Measurements from ENCODE around the gene TMEM239. TPM values are rescaled to one million over a fixed set of nuclear protein-coding genes. Genes with fewer than 3 reads are reported as not detected.

Gene TMEM239
- total RNA-seq, 1 donor: 0.43 TPM

DNA sequence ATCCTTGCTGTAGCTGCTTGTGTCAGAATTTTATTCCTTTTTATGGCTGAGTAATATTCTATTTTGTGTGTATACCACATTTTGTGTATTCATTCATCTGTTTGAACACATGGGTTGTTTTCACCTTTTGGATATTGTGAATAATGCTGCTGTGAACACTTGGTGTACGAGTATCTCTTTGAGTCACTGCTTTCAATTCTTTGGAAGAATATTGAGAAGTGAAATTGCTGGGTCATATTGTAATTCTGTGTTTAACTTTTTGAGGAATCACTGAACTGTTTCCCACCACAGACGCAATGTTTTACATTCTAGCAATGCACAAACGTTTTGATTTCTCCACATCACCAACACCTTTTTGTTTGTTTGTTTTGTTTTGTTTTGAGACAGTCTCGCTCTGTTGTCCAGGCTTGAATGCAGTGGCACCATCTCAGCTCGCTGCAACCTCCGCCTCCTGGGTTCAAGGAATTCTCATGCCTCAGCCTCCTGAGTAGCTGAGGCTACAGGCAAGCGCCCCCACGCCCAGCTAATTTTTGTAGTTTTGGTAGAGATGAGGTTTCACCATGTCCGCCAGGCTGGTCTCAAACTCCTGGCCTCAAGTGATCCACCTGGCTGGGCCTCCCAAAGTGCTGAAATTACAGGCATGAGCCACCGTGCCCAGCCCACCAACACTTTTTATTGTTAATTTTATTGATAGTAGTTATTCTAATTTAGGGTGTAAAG, 37.4 kb upstream of the TMEM239 start:
- H3K4me3 ChIP-seq (ENCODE audit: low read depth, low read length): no peak overlapping the region
- DNase-seq (ENCODE audit: low read depth): no peak
- TF ChIP-seq, protein P1, sequence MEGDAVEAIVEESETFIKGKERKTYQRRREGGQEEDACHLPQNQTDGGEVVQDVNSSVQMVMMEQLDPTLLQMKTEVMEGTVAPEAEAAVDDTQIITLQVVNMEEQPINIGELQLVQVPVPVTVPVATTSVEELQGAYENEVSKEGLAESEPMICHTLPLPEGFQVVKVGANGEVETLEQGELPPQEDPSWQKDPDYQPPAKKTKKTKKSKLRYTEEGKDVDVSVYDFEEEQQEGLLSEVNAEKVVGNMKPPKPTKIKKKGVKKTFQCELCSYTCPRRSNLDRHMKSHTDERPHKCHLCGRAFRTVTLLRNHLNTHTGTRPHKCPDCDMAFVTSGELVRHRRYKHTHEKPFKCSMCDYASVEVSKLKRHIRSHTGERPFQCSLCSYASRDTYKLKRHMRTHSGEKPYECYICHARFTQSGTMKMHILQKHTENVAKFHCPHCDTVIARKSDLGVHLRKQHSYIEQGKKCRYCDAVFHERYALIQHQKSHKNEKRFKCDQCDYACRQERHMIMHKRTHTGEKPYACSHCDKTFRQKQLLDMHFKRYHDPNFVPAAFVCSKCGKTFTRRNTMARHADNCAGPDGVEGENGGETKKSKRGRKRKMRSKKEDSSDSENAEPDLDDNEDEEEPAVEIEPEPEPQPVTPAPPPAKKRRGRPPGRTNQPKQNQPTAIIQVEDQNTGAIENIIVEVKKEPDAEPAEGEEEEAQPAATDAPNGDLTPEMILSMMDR (IDR thresholded peaks at IDR 0.05; ENCODE audit: insufficient read depth, low read depth, low read length): no peak

DNA sequence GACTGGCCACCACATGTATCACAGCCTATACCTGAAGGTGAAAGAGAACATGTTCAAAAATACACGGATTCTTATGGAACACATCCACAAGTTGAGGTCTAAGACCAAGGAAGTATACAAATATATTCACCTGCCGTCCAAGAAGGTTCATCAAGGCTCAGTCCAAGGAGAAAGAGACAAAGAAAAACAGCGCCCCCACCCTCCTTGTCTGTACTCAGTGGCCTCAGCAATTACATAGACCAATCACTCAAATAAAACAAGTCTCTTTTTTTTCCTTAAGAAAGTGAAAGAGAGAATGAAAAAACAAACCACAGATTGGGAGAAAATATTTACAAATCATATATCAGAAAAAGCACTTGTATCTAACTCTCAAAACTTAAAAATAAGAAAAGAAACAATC, 35.2 kb upstream of the TMEM239 start:
- H3K4me3 ChIP-seq (ENCODE audit: low read depth, low read length): no peak overlapping the region
- TF ChIP-seq, protein P1 (IDR thresholded peaks at IDR 0.05; ENCODE audit: insufficient read depth, low read depth, low read length): no peak
- no peak for DNase-seq (ENCODE audit: low read depth)

DNA sequence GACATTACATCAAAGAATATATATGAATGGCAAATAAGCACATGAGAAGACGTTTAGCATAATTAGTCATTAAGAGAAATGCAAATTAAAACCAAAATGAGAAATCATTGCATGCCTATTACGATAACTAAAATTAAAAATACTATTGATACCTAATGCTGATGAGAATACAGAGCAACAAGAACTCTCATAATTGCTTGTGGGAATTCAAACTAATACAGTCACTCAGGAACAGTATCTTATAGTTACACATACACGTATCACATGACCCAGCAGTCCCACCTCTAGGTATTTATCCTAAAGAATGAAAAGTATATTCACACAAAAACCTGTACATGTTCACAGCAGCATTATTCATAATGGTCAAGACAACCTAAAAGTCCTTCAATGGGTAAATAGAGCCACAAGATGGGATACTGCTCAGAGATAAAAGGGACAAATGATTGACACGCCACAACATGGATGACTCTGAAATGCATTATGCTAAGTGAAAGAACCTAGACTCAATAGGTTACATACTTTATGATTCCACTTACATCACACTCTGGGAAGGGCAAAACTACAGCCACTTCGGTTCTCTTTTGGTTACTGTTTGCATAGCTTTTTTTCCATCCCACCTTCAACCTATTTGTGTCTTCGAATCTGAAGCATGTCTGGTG, 32.1 kb upstream of the TMEM239 start:
- DNase-seq (ENCODE audit: low read depth): no peak
- TF ChIP-seq, protein P1 (IDR thresholded peaks at IDR 0.05; ENCODE audit: insufficient read depth, low read depth, low read length): no peak
- no peak overlapping the region for H3K4me3 ChIP-seq (ENCODE audit: low read depth, low read length)

DNA sequence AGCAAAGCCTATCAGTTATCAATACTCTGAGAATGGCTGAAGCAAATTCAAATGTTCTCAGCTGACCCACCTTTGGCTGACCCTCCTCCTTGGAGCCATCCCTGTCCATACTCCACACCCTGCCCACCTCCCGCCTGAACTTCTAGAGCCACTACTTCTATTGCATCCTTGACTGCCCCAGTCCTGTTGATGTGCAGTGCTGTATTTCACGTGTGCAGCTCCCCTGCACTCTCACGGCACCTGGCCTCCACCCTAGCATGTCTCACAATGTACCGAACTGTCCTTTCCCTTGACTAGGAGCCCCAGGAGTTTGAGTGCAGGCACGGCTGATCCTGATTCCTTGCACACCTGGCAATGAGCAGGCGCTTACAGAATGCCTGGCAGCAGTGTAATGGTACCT, 22.7 kb upstream of the TMEM239 start:
- H3K4me3 ChIP-seq (ENCODE audit: low read depth, low read length): no peak overlapping the region
- no peak for DNase-seq (ENCODE audit: low read depth)
- TF ChIP-seq, protein P1 (IDR thresholded peaks at IDR 0.05; ENCODE audit: insufficient read depth, low read depth, low read length): no peak

DNA sequence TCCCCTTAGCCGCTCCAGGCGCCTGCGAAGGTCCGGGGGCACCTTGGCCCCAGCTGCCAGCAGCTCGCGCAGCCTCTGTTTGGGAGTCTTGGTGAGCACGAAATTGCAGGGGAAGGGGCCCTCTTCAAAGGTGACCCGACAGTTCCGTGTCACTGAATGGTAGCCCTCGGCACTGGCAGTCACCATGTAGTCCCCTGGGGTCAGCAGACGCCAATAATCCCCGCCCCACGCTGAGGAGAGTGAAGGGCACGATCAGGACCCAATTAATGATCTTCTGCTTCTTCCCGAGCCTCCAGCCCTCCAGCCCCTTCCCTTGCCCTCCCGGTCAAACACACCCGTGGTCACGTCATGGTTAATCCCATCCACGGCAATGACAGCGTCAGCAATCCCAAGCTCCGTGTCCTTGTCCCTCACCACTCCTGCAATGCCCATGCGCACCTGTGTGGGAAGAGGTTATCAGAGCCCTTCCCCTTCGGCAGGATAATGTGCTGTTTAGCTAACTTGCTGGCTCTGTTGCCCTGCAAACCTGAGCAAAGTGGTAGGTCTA, 21.9 kb upstream of the TMEM239 start:
- no peak for DNase-seq (ENCODE audit: low read depth)
- H3K4me3 ChIP-seq (ENCODE audit: low read depth, low read length): no peak overlapping the region
- TF ChIP-seq, protein P1 (IDR thresholded peaks at IDR 0.05; ENCODE audit: insufficient read depth, low read depth, low read length): no peak

DNA sequence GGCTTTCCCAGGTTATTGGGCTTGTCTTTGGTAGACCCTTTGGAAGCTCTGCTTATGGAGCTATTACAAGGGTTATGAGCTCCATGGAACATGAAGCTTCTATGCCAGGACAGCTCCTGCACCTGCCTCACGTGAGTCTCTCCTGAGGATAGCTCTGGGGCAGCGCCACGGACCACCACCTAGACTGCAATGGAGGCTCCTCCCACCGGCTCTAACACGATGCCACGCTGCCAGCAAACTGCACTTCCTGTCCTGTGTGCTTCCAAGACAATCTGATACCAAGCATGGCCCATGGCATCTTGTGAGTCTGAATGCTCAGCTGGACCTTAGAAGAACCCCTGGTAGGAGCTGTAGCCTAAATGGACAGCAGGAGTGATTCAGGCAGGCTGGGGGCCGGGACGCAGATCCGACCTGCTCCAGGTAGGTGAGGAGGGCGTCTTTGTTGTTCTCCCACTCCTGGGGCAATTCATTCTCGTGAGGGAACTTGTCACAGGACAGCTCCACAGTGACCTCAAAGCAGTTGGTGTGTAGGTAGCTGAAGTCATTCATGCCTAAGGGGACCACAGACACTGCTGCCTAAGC, 21.2 kb upstream of the TMEM239 start:
- no peak for DNase-seq (ENCODE audit: low read depth)
- TF ChIP-seq, protein P1 (IDR thresholded peaks at IDR 0.05; ENCODE audit: insufficient read depth, low read depth, low read length): no peak
- no peak overlapping the region for H3K4me3 ChIP-seq (ENCODE audit: low read depth, low read length)

All from fibroblast of villous mesenchyme (primary cell).